Measurements from ENCODE around the gene MMP11.

DNA sequence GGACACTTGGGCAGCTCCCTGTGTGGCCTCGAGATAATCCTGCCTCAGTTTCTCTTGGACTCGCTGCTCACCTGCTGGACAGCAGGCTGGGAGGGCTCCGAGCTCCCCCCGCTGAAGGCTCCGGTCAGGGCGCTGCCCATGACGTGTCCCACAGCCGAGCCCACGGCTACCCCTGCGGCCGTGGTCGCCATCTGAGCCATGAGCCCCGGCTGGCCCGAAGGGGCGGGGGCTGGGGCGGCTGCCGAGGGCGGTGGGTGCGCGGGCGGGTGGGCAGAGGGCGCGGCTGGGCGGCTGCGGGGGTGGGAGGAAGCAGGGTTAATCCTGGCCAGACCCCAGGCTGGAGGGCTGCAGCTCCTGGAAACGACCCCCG lies 5.4 kb upstream of the MMP11 start:
- TF ChIP-seq MEF2D (CRISPR knock-in tag; IDR thresholded peaks at IDR 0.05) = no peak
- TF ChIP-seq, protein P1, sequence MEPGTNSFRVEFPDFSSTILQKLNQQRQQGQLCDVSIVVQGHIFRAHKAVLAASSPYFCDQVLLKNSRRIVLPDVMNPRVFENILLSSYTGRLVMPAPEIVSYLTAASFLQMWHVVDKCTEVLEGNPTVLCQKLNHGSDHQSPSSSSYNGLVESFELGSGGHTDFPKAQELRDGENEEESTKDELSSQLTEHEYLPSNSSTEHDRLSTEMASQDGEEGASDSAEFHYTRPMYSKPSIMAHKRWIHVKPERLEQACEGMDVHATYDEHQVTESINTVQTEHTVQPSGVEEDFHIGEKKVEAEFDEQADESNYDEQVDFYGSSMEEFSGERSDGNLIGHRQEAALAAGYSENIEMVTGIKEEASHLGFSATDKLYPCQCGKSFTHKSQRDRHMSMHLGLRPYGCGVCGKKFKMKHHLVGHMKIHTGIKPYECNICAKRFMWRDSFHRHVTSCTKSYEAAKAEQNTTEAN (CRISPR knock-in tag; conservative IDR thresholded peaks at IDR 0.05) = no peak
- no peak for TF ChIP-seq ZBTB7A (CRISPR knock-in tag; IDR thresholded peaks at IDR 0.05)
- TF ChIP-seq, protein P2, sequence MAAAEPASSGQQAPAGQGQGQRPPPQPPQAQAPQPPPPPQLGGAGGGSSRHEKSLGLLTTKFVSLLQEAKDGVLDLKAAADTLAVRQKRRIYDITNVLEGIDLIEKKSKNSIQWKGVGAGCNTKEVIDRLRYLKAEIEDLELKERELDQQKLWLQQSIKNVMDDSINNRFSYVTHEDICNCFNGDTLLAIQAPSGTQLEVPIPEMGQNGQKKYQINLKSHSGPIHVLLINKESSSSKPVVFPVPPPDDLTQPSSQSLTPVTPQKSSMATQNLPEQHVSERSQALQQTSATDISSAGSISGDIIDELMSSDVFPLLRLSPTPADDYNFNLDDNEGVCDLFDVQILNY (CRISPR knock-in tag; conservative IDR thresholded peaks at IDR 0.05) = no peak
- TF ChIP-seq IKZF1 (IDR thresholded peaks at IDR 0.05) = no peak
- TF ChIP-seq ZBTB7B (CRISPR knock-in tag; IDR thresholded peaks at IDR 0.05) = no peak
- no peak for TF ChIP-seq ZNF510 (CRISPR knock-in tag; IDR thresholded peaks at IDR 0.05; ENCODE audit: low read depth)
- no peak for TF ChIP-seq ATM (IDR thresholded peaks at IDR 0.05; ENCODE audit: borderline replicate concordance)
- TF ChIP-seq CEBPB (IDR thresholded peaks at IDR 0.05; ENCODE audit: borderline replicate concordance, low read depth, low read length) = no peak
